Anterior cingulate cortex (tissue), 58 donors: ENCODE results near the gene PTPMT1.

Experiments
- DNase-seq, 58 donors: peaks; one replicate each; lab custom pipeline; 2025; lab: John Stamatoyannopoulos, UW

The PTPMT1 gene

DNA sequence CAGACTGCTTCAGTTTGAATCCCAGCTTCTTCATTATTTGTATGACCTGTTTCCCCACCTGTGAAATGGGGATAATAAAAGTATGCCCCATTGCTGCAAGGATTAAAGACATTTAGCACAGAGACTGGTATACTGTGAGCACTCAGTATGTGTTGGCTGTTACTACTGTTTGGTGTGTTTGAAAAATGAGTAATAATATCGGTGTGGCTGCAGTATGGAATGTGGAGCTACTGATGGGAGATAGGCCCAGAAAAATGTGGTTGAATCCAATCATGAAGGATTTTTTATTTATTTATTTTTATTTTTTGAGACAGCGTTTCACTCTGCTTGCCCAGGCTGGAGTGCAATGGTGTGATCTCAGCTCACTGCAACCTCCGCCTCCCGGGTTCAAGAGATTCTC, 37.9 kb downstream of the PTPMT1 start:
- DNase-seq = no peak

- DNase-seq = no peak
Measured at GRCh38 chr11:47605921-47606320, 40.5 kb downstream of the PTPMT1 start.

GRCh38 chr11:47606731-47607130, 41.3 kb downstream of the PTPMT1 start:
- DNase-seq = no peak

DNA sequence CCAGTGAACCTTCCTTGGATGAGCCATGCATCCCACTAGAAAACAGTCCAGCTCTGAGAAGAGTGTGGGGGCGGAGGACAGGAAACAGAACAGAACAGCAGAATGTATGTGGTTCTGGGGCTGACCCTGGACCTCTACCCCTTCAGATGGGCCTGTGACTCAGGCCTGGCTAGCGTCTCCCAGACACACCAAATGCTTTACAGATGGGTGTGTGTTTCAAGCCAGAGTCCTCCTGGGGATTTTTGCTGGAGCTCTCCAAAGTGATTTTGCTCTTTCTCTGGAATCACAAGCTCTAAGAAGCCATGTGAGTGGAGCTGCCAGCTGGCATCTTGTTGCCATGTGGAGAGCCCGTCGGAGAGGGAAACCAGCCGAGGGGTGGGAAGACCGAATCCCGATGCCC, 42.0 kb downstream of the PTPMT1 start:
- DNase-seq = peak in 21 of 58 donors; percentile 23 to 77 (median 46)

DNA sequence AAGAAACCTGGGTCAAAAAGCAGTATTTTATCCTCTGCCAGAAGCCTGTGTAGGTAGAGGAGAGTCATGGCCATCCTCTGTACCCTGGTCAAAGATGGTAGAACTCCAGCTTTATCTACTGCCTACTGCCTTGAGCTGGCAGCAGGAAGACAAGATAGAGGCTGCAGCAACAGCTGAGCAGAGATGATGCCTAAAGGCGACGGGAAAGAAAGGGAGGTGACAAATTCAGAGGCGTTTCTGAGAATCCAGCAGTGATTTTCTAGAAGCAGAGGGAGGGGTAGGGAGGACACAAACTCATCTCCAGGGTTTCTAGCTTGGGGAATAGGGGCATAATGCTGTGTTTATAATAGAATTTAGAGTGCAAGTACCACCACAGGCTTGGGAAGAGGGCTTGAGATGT, 44.3 kb downstream of the PTPMT1 start:
- DNase-seq = peak in 2 of 58 donors; percentile 21 to 64

DNA sequence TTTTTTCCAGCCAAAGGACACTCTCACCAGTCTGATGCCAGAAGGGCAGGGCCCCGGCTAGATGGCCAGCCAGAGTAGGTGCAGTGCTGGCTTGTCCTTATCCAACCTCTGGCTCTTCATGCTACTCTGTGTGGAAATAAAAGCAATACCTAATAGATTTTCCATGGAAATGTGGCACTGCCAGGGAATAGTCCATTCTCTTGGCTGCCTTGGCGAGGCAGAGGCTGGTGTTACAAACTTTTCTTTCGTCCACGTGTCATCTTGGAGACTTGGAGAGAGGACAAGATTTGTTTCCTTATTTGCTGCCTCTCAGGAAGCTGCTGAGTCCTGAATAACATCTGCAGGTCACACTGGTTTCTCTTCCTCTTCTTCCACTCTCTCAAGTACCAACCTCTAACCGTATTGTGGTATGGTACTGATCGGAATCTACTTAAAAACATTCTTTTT, 46.0 kb downstream of the PTPMT1 start:
- peak in 4 of 58 donors; percentile 29 to 45 (median 38) for DNase-seq

- DNase-seq = no peak
Measured at GRCh38 chr11:47615249-47615648, 49.9 kb downstream of the PTPMT1 start.

DNA sequence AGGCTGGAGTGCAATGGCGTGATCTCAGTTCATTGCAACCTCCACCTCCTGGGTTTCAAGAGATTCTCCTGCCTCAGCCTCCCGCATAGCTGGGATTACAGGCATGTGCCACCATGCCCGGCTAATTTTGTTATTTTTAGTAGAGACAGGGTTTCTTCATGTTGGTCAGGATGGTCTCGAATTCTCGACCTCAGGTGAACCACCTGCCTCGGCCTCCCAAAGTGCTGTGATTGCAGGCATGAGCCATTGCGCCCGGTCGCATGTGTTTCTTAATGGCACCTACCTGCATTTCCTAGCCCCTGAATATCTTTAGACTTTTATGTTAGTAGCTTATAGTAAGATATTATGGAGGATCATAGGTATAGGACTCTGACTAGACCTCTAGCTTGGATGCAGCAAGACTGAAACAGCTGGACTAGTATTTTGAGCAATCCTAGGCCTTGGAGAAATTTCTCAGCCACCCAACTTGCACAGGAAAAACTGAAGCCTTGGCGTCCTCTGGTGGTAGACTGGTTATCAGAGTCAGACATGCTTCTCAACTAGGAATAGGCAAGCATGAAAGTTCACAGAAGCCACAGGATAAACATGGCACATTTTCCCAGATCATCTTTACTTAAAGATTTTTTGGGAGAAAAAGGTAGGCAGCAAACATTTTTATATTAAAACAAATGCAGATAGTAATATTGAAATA, 51.5 kb downstream of the PTPMT1 start:
- peak in 25 of 58 donors; percentile 19 to 83 (median 44) for DNase-seq

GRCh38 chr11:47617417-47617809, 52.0 kb downstream of the PTPMT1 start:
- DNase-seq = no peak

DNA sequence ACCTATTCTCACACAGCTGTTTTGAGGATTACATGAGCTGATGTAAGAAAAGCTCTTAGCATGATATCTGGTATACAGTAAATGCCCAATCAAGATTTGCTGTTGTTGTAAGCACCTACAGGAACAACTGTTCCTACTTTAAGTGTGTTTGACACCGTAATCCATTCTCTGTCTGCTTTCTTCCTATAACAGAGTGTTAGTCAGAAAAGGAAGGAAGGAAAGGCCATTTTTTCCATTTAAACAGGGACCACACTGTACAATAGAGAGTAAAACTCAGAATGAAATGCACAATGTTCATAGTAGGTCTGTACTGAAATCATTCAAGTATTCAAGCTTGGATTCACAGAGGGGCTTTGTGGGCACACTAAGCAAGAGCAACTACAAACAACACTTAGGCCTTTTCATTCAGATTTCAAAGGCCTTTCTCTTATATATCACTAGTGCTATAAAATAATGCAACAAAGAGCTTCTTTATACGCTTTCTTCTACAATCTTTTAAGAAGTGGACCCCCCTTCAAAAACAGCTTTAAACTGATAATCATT, 55.5 kb downstream of the PTPMT1 start:
- DNase-seq = no peak
